ENCODE results near the gene APBA3.
A peak's percentile ranks its signal among the peaks of the same experiment; 100 is the strongest.

APBA3 gene, protein sequence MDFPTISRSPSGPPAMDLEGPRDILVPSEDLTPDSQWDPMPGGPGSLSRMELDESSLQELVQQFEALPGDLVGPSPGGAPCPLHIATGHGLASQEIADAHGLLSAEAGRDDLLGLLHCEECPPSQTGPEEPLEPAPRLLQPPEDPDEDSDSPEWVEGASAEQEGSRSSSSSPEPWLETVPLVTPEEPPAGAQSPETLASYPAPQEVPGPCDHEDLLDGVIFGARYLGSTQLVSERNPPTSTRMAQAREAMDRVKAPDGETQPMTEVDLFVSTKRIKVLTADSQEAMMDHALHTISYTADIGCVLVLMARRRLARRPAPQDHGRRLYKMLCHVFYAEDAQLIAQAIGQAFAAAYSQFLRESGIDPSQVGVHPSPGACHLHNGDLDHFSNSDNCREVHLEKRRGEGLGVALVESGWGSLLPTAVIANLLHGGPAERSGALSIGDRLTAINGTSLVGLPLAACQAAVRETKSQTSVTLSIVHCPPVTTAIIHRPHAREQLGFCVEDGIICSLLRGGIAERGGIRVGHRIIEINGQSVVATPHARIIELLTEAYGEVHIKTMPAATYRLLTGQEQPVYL

DNA sequence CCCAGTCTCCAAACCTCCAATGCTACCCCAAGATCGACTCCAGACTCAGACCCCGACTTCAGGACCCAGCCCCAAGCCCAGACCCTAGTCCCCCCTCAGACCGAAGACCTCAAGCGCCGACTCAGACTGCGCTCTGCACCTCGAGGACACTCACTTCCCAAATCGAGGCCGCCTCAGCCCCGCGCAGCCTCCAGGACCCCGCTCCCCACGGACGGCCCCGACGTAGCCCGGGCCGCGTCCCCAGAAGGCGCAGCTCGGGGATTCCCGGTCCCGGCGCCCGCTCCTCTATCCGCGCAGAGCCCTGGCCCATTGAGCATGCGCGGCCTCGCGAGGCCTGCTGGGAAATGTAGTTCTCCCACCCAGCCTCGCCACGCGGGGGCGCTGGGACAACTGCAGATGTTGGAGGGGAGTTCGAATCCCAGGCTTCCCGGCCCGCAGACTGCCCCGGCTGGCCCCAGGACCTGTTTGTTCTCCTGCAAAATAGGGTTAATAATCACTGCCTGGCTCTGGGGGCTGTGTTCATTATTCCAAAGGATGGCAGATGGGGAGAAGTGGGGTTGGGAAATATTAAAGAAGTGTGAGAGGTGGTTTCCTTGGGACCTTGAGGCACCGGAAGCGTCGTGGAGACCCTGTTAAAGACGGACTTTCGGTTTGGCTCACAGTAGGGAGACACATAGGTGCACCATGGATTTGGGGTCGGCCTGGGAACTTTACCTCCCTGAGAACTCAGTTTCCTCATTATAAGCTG lies at the start of gene APBA3:
Gene APBA3 (minus strand): TSS at position 311 of the 748 bp plus-strand sequence. CDS start 1,428 bp downstream, outside the sequence.
- peak; percentile 95 for DNase-seq (ENCODE audit: low spot score)

DNA sequence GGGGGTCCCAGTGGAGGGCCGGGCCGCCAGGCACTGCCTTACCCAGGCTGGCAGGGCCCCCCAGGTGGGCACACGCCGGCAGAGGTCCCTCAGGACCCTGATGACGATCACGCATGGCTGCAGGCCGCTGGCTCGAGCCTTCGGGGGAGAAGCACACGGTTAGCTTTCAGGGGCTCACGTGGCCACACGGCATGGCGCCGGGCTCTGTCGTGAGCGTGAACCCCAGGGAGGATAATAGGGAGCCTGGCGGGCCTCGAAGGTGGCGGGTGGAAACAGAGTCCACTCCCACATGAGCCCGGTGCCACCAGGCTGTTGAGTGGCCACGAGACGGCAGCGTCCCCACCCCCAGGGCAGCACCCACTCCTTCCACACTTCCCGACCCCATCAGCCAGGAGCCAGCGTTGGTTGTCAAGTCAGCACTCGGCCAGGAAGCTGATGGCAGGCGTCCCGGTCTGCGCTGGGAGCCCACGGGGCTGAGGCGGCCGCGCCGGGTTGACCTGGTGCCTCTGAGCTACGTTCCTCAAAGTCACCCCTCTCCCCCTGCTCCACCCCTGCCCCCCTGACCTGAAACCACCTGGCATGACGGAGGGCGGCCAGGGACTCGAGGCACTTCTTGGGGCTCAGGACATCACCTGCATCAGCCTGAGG lies 49.3 kb upstream of the APBA3 start:
- DNase-seq (ENCODE audit: low spot score), result no peak

DNA sequence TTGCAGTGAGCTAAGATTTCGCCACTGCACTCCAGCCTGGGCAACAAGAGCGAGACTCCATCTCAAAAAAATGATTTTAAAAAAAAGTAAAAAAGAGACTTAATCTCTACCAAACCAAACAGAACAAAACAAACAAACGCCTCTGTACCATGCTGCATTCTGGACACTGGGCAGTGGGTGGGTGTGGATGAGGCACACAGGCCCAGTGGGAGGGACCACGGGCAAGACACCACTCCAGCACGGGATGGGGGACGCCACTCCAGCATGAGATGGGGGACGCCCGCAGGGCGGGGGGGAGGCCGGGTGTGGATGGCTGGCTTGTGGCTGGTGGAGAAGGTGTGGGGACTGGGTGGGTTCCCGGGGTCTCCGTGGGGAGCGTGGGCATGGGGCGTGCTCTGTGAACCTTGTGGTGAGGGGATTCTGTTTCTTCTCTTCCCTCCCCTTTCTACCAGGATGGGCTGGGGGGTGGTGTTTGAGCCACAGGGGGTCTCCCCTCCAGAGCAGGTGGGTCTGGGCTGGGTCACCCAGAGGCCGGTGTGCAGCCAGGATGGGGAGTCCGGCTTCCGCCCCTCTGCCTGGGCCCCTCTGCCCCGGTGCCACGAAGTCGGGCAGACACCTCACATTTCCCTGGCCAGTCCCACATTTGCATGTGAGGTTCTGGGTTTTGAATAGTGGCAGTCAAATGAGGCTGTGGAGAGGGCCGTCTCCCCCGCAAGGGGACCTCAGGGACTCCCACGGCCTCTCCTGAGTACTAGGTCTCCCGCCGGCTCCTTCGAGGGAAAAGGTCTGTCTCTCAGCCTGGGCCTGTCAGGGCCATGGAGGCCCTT lies 48.6 kb upstream of the APBA3 start:
- DNase-seq (ENCODE audit: low spot score), result no peak

DNA sequence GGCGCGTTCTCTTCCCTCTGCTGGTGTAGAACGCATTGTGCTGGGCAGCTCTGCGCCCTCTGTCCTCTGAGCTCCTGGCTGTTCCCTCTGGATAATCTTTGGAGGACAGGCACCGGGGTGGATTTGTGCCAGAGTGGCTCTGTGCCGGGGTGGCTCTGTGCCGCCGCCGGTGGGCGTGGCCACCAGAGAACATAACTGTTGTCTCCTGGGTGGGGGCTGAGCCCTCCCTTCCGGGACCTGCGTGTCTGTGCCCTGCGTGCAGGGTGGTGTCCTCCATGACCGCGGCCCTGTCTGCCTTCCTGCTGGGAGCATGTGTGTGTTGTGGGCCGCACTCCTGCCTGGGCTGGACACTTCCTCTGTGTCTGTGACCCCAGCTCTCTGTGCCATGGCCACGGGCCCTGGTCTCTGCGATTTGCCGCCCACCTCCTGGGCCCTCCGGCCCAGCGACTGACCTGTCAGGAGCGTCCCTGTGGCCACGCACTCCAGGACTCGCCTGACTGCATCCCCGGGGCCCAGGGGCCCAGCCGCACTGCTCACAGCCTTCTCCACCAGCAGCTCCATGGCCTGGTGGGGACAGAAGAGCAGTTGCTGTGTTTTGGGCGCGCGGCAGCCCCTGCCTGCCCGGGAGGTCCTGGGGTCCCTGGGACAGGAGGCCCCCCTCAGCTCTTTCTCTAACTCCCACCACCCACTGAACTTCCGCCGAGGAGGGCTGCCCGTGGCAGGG lies 47.1 kb upstream of the APBA3 start:
- no peak for DNase-seq (ENCODE audit: low spot score)

DNA sequence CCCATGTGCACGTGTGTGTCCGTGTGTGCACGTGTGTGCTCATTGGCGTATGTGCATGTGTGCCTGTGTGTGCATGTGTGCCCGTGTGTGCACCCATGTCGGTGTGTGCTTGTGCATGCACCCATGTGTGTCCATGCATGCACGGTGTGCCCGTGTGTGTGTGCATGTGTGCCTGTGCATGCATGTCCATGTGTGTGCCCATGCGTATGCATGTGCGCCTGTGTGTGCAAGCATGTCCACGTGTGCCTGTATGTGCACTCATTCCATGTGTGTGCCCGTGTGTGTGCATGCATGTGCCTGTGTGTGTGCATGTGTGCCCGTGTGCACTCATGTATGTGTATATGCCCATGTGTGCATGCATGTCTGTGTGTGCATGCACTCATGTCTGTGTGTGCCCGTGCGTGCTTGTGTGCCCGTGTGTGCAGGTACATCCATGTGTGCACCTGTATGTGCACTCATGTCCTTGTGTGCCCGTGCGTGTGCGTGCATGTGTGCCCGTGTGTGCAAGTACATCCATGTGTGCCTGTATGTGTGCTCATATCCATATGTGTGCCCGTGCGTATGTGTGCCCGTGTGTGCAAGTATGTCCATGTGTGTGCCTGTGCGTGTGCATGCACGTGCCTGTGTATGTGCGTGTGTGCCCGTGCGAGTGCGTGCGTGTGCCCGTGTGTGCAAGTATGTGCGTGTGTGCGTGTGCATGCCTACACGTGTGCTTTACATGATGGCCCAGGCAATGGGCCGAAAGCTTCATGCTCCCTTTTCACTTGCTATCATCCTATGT lies 46.3 kb upstream of the APBA3 start:
- no peak for DNase-seq (ENCODE audit: low spot score)

DNA sequence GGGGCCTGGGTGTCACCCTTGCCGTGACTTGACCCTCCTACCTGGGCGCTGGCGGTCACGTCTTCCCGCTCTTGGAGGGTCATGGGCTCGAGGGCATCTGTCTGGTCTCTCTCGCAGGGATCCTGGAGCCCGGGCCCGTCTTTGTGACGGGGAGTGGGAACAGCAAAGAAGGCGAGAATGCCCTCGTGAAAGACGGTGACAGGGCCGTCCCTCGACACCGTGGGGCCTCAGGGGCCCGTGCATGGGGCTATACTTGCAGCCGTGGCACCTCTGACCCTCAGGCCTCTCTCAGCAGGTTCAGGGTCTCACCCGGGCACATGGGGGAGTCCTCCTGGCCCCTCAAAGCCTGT lies 45.6 kb upstream of the APBA3 start:
- no peak for DNase-seq (ENCODE audit: low spot score)

DNA sequence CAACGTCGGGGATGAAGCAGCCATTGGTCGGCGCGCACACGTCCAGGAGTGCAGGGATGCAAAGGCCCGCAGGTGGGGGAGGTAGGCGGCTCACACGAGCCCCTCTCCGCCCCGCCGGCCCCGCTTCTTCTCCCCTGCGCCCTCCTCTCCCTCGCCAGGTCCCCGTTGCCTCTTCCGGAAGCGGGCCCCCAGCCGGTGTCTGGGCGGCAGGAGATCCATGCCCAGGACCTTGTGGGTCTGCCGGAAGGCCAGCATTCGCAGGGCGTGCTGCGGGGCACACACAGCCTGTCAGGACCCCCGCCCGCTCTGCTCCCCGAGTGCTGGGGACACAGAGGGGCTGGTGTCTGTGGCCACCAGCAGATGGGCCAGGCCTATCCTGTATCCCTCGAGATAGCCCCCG lies 44.4 kb upstream of the APBA3 start:
- DNase-seq (ENCODE audit: low spot score), result no peak

DNA sequence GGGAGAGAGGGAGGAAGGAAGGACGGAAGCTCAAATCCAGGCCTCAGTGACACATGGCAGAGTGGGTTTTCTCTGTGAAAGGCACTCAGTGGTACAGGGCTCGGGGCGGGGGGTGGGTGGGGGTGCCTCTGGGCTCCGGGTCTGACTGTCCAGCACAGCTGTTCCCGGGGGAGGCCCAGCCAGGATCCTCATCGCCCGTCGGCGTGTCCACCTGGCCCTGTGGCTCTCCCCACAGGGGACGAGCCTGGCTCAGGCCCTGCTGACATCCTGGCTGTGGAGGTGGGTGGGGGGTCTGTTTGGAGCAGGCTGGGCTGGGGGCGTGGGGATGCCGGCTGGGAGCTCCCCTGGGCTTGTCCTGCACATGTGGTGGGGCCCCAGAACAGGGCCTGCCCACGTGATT lies 42.9 kb upstream of the APBA3 start:
- no peak for DNase-seq (ENCODE audit: low spot score)

DNA sequence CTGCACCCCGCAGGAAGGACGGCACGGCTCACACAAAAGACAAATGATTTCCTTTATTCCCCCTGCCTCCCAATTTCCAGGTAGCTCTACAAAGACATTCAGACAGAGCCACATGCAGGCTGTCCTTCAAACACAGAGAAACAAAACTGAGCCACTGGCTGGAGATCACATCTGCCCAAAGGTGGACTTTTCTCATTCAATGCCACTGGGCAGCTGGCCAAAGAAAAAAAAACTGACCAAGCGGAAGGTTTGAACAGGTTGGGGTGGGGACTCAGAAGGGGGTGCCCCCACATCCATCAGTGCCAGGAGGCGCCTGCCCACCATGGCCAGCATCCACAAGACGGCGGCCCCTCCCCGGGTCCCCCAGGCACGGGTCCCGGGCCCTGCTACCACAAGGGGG lies 42.5 kb upstream of the APBA3 start:
- no peak for DNase-seq (ENCODE audit: low spot score)

DNA sequence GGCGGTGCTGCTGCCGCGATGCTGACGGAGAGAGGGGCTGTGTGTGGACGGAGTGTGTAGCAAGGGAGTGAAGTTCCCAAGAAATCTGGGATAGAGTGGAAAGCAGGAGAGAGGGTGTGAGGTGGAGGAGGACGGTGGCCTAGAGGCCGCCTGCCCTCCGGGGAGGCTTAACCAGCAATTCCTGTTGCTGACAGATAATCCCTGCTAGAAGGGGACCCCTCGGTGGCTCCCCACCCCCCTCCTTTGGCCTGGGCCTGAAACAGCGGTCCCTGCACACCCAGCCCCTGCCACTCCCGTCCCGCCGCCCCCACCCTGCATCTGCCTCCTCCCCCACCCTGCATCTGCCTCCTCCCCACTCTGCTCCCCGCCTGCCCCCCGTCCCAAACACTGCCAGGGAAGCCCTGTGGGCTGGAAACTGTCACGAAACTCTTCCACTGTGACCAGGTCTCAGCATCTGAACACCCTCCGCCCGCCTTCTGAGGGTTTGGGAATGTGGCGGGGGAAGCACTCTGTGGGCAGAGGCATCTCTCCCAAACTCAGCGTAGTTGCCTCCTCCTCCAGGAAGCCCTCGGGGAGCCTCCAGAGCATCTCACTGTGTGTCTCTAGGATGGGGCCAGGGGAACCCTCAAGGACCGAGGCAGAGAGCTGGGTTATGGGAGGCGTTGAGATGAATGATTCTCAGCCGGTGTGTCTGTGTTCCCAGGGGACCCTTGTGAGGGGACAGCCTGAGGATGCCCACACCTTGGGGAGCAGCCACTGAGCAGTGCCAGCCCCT lies 41.8 kb upstream of the APBA3 start:
- DNase-seq (ENCODE audit: low spot score), result no peak

DNA sequence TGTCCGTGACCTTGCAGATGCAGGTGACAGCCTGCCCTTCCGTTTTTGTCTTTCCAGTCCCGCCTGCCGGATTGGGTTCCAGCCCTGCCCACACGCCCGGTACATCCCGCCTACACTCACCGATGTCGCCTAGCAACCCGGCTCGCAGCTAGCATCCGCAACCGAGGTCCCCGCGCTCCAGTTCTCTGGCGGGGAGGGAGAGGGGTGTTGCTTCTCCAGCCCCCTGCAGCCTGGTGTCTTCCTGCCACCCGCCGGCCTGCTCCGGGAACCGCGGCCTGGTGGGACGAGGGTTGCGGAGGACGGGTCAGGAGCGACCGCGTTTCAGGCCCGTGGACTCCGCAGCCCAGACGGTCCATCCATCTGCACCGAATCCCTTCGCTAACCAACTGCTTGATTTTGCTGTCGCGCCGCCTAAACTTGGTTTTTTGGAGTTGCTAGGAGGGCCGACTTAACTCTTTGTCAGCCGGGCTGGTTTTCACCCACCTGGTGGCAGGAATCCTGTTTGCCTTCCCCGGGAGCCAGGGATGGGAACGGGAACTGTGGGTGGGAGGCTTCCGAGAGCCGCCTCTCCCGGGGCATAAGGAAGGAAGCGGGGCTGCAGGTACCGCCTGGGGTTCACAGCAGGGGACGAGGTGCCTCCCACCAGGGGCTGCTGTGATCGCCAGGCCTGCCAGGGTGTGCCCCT lies 40.1 kb upstream of the APBA3 start:
- peak; percentile 36 for DNase-seq (ENCODE audit: low spot score)

DNA sequence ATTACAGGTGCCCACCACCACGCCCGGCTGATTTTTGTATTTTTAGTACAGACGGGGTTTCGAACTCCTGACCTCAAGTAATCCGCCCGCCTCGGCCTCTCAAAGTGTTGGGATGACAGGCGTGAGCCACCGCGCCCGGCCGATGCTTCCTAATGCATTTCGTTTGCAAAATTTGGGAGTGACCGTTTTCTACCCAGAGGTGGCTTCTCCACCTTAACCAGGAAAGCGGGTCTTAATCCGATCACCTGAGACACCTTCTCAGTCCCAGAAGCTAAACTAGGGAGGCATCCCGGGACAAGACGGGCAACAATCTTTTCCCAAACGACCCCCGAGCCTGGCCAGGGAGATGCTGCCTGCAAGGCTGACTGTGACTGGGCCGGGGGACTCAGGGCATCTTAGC lies 39.5 kb upstream of the APBA3 start:
- DNase-seq (ENCODE audit: low spot score), result no peak

DNA sequence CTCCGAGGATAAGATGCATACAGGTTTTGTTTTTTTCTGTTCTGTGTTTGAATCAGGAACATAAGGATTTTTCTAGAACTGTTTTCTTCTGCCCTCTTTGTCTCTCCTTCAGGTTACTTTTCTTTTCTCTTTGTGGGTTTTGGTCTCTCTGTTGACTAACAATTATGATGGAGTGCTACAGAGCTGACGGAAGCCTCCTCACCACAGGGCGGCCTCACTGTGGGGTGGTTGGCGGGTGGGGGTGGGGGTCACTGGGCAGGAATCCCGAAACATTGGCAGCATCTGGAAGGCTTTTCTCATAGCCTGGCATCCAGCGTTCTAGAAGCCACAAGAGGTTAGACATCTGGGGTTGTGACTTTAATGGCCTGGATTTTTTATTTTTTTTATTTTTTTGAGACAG lies 36.6 kb upstream of the APBA3 start:
- DNase-seq (ENCODE audit: low spot score), result no peak

DNA sequence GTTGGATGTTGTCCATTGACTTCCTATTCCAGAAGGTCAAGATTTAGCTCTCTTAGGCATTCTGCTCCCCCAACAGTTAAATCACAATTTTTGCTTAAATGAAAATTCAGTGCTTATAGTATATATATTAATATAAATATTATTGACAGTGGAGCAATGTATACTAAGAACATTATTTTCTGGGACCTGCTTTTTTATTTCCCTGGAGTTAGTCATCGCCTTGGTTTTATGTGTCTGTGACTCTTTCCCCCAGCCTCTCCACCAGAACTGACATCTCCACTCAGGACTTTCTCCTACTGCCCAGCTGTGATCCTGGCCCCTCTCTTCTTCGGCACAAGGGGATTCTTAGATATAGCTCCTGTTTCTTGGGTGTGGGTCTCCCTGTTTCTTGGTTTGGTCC lies 34.9 kb upstream of the APBA3 start:
- DNase-seq (ENCODE audit: low spot score), result no peak

DNA sequence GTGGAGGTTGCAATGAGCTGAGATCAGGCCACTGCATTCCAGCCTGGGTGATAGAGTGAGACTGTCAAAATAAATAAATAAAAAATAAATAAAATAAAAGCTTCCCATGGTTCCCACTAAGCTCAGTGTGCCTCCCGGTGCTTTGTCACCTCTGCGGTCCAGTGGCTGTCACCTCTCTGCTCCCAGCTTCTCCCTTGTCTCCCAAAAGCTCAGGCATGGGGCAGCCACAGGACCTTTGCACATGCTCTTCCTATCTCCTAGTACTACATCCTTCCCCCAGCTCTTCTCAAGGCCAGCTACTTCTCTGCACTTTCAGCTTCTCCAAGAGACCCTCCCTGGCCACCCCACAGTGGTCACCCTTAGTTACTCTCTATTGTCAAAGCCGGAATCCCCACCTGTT lies 32.3 kb upstream of the APBA3 start:
- no peak for DNase-seq (ENCODE audit: low spot score)

DNA sequence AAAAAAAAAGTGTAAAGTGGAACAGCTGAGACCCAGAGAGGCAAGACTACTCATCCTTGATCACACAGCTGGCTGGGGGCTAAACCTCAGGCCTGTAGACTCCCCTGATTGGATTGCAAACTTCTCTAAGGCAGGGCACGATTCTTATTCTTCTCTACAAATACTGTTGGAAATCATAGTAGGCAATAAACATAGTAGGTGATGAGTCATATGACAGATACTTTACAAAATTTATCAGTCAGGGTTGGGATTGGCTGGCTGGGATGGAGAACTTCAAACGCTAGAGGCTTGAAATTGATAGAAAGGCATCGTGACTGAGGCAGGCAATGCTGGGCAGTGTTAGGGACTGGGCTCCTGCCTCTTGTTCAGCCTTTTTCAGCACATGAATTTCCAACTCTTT lies 30.6 kb upstream of the APBA3 start:
- no peak for DNase-seq (ENCODE audit: low spot score)

DNA sequence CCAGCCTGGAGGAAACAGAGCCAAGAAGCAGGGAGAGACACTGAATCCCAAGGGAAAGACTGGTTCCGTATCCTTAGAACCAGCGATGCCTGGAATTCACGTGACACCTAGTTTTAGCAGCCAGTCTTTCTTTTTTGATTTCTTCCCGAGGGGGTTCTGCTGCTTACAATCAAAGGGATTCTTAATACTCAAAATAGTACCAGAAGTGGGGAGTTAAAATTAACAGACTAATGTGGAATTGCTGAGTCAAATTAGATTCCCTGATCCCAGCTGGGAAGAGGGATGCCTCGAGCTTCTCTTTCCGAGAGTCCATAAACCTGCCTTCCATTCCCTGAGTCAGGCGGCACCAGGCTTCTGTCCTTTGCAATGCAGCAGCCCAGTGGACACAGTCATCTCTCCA lies 29.4 kb upstream of the APBA3 start:
- DNase-seq (ENCODE audit: low spot score), result no peak

DNA sequence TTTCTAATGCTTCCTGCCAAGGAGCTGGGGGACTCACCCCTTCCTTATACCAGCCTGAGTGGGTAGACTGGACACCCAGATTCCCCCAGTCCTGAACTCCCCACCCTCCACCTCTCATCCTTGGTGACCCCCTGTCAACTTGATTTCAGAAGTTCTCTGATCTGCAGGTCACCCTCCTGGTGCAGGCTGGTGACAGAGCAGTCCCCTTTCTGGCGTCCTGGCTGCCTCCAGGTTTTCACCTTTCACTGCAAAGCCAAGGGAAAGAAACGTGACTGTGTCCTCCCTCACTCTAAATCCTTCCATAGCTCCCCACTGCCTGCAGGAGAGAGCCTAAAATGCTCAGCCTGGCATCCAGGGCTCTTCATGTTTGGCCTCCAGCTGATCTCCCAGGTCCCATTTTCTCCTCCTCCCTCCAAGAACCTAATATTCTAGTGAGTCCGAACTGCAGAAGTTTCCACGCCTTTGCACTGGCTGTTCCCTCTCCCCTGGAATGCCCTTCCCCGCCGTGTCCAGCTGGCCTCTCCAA lies 28.8 kb upstream of the APBA3 start:
- DNase-seq (ENCODE audit: low spot score), result no peak
